Spleen (tissue), 11 donors: ENCODE results near the gene PKM. TPM values are rescaled to one million over a fixed set of nuclear protein-coding genes. Genes with fewer than 3 reads are reported as not detected.

Experiments used
- DNase-seq: peaks from one replicate; pipeline ENCODE4 v3.0.0-alpha.2; 2020
- H3K27ac ChIP-seq, 8 donors: fragments of 200-600 bp; sonication (generic) in 7 of 8; 1 replicate in 4 of 8; 2 replicates in 4 of 8; pipeline versions ENCODE4 v1.5.0 to v1.8.0; 2016 to 2021; ENCODE audit warnings: inconsistent platforms in 4 of 8, mild to moderate bottlenecking in 4 of 8, moderate library complexity in 1 of 8
- H3K27me3 ChIP-seq, 7 donors: fragments of 200-600 bp; sonication (generic) in 6 of 7; replicated peaks in 1 of 7; 1 replicate in 4 of 7; 2 replicates in 3 of 7; pipeline versions ENCODE4 v1.5.0 to v1.8.0; 2016 to 2021; ENCODE audit warnings: inconsistent platforms in 3 of 7, mild to moderate bottlenecking in 1 of 7
- H3K36me3 ChIP-seq, 6 donors: fragments of 200-600 bp; sonication (generic) in 5 of 6; 1 replicate in 4 of 6; 2 replicates in 2 of 6; pipeline versions ENCODE4 v1.5.0 to v1.8.0; 2016 to 2021; ENCODE audit warnings: inconsistent platforms in 2 of 6
- H3K4me1 ChIP-seq, 6 donors: fragments of 200-600 bp; sonication (generic) in 5 of 6; 1 replicate in 3 of 6; 2 replicates in 3 of 6; pipeline versions ENCODE4 v1.5.0 to v1.8.0; 2016 to 2021; ENCODE audit warnings: inconsistent platforms in 3 of 6
- H3K4me3 ChIP-seq, 8 donors: fragments of 200-600 bp; sonication (generic) in 7 of 8; 1 replicate in 4 of 8; 2 replicates in 4 of 8; pipeline versions ENCODE4 v1.5.0 to v1.8.0; 2016 to 2021; ENCODE audit warnings: inconsistent platforms in 4 of 8, mild to moderate bottlenecking in 4 of 8, moderate library complexity in 2 of 8
- H3K9me3 ChIP-seq, 8 donors: fragments of 200-600 bp; sonication (generic) in 7 of 8; 1 replicate in 4 of 8; 2 replicates in 4 of 8; pipeline versions ENCODE4 v1.5.0 to v1.8.0; 2016 to 2021; ENCODE audit warnings: inconsistent platforms in 4 of 8
- CTCF ChIP-seq, 11 experiments: fragments of 200-600 bp in 7 of 11; fragments of 450-650 bp in 4 of 11; sonication (generic) in 4 of 11; IDR thresholded peaks in 8 of 11; conservative IDR thresholded peaks in 3 of 11; 1 replicate in 7 of 11; 2 replicates in 4 of 11; pipeline versions ENCODE4 v1.4.0 to v1.8.0; 2016 to 2021; ENCODE audit warnings: antibody characterized with exemption in 11 of 11, inconsistent platforms in 4 of 11, mild to moderate bottlenecking in 1 of 11
- POLR2A ChIP-seq, 3 donors: fragments of 450-650 bp; IDR thresholded peaks; one replicate each; pipeline ENCODE4 v1.5.1; 2017; ENCODE audit warnings: antibody characterized with exemption in 3 of 3, mild to moderate bottlenecking in 1 of 3
- POLR2AphosphoS5 ChIP-seq, 3 donors: sonication (generic); formaldehyde crosslinking; IDR thresholded peaks; one replicate each; pipeline ENCODE4 v1.5.1; 2017; ENCODE audit warnings: antibody characterized with exemption in 3 of 3
- WGBS, 5 donors: extraction: QIAGEN DNeasy Blood & Tissue Kit in 3 of 5; methylation state at CpG; one replicate each; pipeline versions ENCODE4 v1.1.5 to v1.1.7; 2013 to 2018; 5-methylcytosine and 5-hydroxymethylcytosine counted together
- intact Hi-C: fragments of 100-400 bp; cut with DNase I; formaldehyde crosslinking; loops from one replicate; pipeline ENCODE4 v1.15.0; 2023; ENCODE audit warnings: low total_unique reads
- polyA plus RNA-seq, 3 donors: library from polyadenylated mRNA; stranded (reverse); fragments of 200-250 nt; gene quantifications; one replicate each; pipeline ENCODE4 v1.2.1, GENCODE V29; 2013
- total RNA-seq, 7 donors: library from RNA; depleted of rRNA in 3 of 7; stranded (reverse); fragments of >200 nt in 3 of 7; fragmentation: NEBNext Ultra II Directional in 4 of 7; extraction: Animal tissue kit (Norgen Biotek cat#: 25700) in 4 of 7; gene quantifications; one replicate each; pipeline versions ENCODE4 v1.1.0 to v1.2.1, GENCODE V29; 2016 to 2021
- donor health status: healthy with polysubstance abuse.
- donor health status: DM: no; HTN: no; CAD: no; lungs with moderate emphysema.
- donor health status: DM: no; HTN: no; CAD: no.
- donor health status: Bipolar disorder and iron deficiency.
- donor health status: healthy.
- donor health status: DM: no; HTN: no; CAD: no.
- donor health status: DM: yes; HTN: yes; CAD: no.

Gene PKM
- total and polyA plus RNA-seq, 10 donors: 156 to 543 (median 347) TPM

GRCh38 chr15:72166716-72167417 lies 64.1 kb downstream of the PKM start:
- WGBS, 5 donors: 73 to 92% (median 88%) methylated on average over 4 to 5 of the region's 5 CpGs
- H3K36me3 ChIP-seq: no peaks in the 10 kb centered on the region
- no peak overlapping the region for H3K4me3 ChIP-seq
- intact Hi-C loops: no loop called here
- no peak overlapping the region for H3K27ac ChIP-seq
- peak; percentile 57 for DNase-seq
- TF ChIP-seq POLR2A (IDR thresholded peaks at IDR 0.05): no peak
- TF ChIP-seq POLR2AphosphoS5 (IDR thresholded peaks at IDR 0.05): no peak
- TF ChIP-seq CTCF (IDR thresholded peaks at IDR 0.05 in 8 of 11, conservative IDR thresholded peaks at IDR 0.05 in 3 of 11): no peak
- H3K4me1 ChIP-seq: no peaks in the 10 kb centered on the region
- peaks cover 0 to 16% (median 0%) of the 10 kb centered on the region in 7 donors for H3K27me3 ChIP-seq
- no peaks in the 10 kb centered on the region for H3K9me3 ChIP-seq

GRCh38 chr15:72163719-72164118 lies 67.3 kb downstream of the PKM start:
- 77 to 95% (median 83%) methylated on average over 2 to 4 of the region's 4 CpGs for WGBS, 5 donors
- Histone ChIP-seq H3K4me3 (no peak overlapping the region), H3K4me1 (no peaks in the 10 kb centered on the region), H3K9me3 (no peaks in the 10 kb centered on the region), H3K27ac (no peak overlapping the region), H3K27me3 (peaks cover 0 to 16% (median 0%) of the 10 kb centered on the region in 7 donors), H3K36me3 (no peaks in the 10 kb centered on the region)
- DNase-seq: no peak
- intact Hi-C loops: no loop called here
- TF ChIP-seq POLR2A (IDR thresholded peaks at IDR 0.05) (no peak), POLR2AphosphoS5 (IDR thresholded peaks at IDR 0.05) (no peak), CTCF (IDR thresholded peaks at IDR 0.05 in 8 of 11, conservative IDR thresholded peaks at IDR 0.05 in 3 of 11) (no peak)

- TF ChIP-seq POLR2A (IDR thresholded peaks at IDR 0.05): no peak
- TF ChIP-seq CTCF (IDR thresholded peaks at IDR 0.05 in 8 of 11, conservative IDR thresholded peaks at IDR 0.05 in 3 of 11): no peak
- no peak for TF ChIP-seq POLR2AphosphoS5 (IDR thresholded peaks at IDR 0.05)
- Histone ChIP-seq H3K36me3 (no peaks in the 10 kb centered on the region), H3K27ac (no peak overlapping the region), H3K9me3 (no peaks in the 10 kb centered on the region), H3K4me3 (no peak overlapping the region), H3K4me1 (no peaks in the 10 kb centered on the region), H3K27me3 (peaks cover 0 to 7% (median 0%) of the 10 kb centered on the region in 7 donors)
- DNase-seq: no peak
- 79 to 97% (median 86%) methylated on average over 5 of the region's 5 CpGs for WGBS, 5 donors
- intact Hi-C loops: no loop called here
Measured at GRCh38 chr15:72162569-72162968, 68.4 kb downstream of the PKM start.

- peaks cover 0 to 5% (median under 1%) of the 10 kb centered on the region in 6 donors for H3K4me1 ChIP-seq
- H3K36me3 ChIP-seq: no peaks in the 10 kb centered on the region
- TF ChIP-seq CTCF (IDR thresholded peaks at IDR 0.05 in 8 of 11, conservative IDR thresholded peaks at IDR 0.05 in 3 of 11) (no peak), POLR2A (IDR thresholded peaks at IDR 0.05) (no peak), POLR2AphosphoS5 (IDR thresholded peaks at IDR 0.05) (no peak)
- no peak overlapping the region for H3K27ac ChIP-seq
- intact Hi-C loops: no loop called here
- WGBS, 5 donors: 85 to 92% (median 88%) methylated on average over 6 to 7 of the region's 7 CpGs
- peak; percentile 35 for DNase-seq
- H3K9me3 ChIP-seq: no peaks in the 10 kb centered on the region
- H3K27me3 ChIP-seq: peaks cover 0 to 3% (median 0%) of the 10 kb centered on the region in 7 donors
- H3K4me3 ChIP-seq: no peak overlapping the region
Measured at GRCh38 chr15:72161361-72162132, 69.4 kb downstream of the PKM start.
